ENCODE measurements around the gene TASP1.

Gene TASP1

DNA sequence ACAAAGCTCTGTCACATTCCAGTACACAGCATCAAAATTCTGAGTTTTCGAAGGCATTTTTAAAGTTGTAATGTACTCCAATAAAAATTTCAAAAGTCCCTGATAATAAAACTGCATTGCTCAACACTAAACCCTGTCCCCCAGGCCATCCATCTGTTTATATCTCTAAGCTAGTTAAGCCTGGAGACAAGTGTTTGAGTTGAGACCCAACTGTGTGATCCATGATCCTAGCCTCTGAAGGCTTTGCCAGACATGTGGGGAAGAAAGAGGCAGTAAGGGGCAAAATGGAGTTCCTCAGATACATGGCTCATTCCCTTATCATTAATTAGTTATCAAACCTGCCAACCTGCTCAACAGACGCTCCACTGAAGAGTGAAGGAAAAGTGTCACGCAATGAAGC lies 219.3 kb downstream of the TASP1 start:
- no peak overlapping the region for H3K4me3 ChIP-seq (ENCODE audit: low read depth, low read length)
- TF ChIP-seq, protein P1, sequence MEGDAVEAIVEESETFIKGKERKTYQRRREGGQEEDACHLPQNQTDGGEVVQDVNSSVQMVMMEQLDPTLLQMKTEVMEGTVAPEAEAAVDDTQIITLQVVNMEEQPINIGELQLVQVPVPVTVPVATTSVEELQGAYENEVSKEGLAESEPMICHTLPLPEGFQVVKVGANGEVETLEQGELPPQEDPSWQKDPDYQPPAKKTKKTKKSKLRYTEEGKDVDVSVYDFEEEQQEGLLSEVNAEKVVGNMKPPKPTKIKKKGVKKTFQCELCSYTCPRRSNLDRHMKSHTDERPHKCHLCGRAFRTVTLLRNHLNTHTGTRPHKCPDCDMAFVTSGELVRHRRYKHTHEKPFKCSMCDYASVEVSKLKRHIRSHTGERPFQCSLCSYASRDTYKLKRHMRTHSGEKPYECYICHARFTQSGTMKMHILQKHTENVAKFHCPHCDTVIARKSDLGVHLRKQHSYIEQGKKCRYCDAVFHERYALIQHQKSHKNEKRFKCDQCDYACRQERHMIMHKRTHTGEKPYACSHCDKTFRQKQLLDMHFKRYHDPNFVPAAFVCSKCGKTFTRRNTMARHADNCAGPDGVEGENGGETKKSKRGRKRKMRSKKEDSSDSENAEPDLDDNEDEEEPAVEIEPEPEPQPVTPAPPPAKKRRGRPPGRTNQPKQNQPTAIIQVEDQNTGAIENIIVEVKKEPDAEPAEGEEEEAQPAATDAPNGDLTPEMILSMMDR (IDR thresholded peaks at IDR 0.05; ENCODE audit: low read depth, low read length, missing control alignments): no peak
- no peak for DNase-seq (ENCODE audit: low read depth)

- no peak overlapping the region for H3K4me3 ChIP-seq (ENCODE audit: low read depth, low read length)
- no peak for DNase-seq (ENCODE audit: low read depth)
- TF ChIP-seq, protein P1 (IDR thresholded peaks at IDR 0.05; ENCODE audit: low read depth, low read length, missing control alignments): no peak
Measured at GRCh38 chr20:13418263-13419229, 220.2 kb downstream of the TASP1 start.

DNA sequence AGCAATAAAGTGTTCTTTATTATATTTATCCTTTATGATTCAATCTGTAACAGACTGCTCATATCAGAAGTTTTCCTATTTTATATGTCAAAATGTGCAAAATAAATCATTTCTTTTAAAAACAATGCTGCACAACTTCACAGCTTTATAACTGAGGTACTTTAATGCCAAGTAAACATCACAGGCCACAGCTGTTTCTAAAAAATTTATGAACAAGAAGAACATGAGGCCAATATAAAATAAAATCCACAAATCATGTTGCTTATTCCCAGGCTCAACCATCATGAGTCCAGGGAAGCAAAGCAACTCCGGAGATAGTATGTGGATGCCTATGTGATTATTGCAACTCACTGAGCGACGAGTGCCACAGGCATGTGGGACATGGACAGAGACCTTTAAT lies 222.2 kb downstream of the TASP1 start:
- DNase-seq (ENCODE audit: low read depth): no peak
- TF ChIP-seq, protein P1 (IDR thresholded peaks at IDR 0.05; ENCODE audit: low read depth, low read length, missing control alignments): no peak
- H3K4me3 ChIP-seq (ENCODE audit: low read depth, low read length): no peak overlapping the region

DNA sequence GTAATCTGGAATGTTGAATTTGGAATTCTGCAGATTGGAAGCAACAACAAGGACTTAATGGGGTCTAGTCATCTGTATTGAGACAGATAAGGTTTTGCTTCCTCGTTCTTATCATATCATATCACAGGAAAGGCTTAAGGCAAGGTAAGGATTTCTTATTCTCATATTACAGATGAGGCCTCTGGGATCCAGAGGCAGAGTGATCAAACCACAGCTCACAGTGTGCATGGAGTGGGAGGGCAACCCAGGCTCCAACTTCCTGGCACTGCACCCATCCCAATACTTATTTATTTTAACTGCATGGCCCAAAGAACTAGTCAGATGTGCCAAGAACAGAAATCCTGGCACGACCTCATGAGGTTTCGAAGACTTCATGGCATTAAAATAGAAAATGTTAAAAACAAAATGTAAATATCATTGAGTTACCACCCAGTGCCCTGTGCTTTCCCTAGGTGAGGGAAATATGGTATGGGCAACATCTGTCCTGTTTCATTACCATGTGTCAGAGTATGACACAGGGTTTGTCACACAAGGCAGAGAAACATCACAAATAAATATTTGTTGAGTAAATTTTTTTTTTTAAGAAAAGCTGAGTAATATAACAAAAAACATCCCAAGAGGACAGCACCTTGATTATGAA lies 225.8 kb downstream of the TASP1 start:
- TF ChIP-seq, protein P1 (IDR thresholded peaks at IDR 0.05; ENCODE audit: low read depth, low read length, missing control alignments): no peak
- no peak for DNase-seq (ENCODE audit: low read depth)
- H3K4me3 ChIP-seq (ENCODE audit: low read depth, low read length): no peak overlapping the region

- TF ChIP-seq, protein P1 (IDR thresholded peaks at IDR 0.05; ENCODE audit: low read depth, low read length, missing control alignments): no peak
- DNase-seq (ENCODE audit: low read depth): no peak
- H3K4me3 ChIP-seq (ENCODE audit: low read depth, low read length): no peak overlapping the region
Measured at GRCh38 chr20:13404293-13404692, 234.4 kb downstream of the TASP1 start.

GRCh38 chr20:13403453-13403852 lies 235.3 kb downstream of the TASP1 start:
- DNase-seq (ENCODE audit: low read depth): no peak
- TF ChIP-seq, protein P1 (IDR thresholded peaks at IDR 0.05; ENCODE audit: low read depth, low read length, missing control alignments): no peak
- no peak overlapping the region for H3K4me3 ChIP-seq (ENCODE audit: low read depth, low read length)

All from GM12864 (cell line).